ENCODE measurements around the gene TIMP1.

- TF ChIP-seq CTCF (IDR thresholded peaks at IDR 0.05) (no peak), SMC3 (IDR thresholded peaks at IDR 0.05; ENCODE audit: low read depth, low read length) (no peak), NRF1 (IDR thresholded peaks at IDR 0.05; ENCODE audit: low read depth, low read length) (no peak), YY1 (IDR thresholded peaks at IDR 0.05; ENCODE audit: low read depth) (no peak), JUND (IDR thresholded peaks at IDR 0.05) (no peak), GABPA (IDR thresholded peaks at IDR 0.05; ENCODE audit: low read depth) (no peak), REST (IDR thresholded peaks at IDR 0.05; ENCODE audit: low read depth, low read length) (no peak), MXI1 (IDR thresholded peaks at IDR 0.05; ENCODE audit: low read depth, low read length) (no peak), FOXJ3 (CRISPR knock-in tag; IDR thresholded peaks at IDR 0.05) (no peak), NFIC (IDR thresholded peaks at IDR 0.05; ENCODE audit: borderline replicate concordance) (no peak), MAX (IDR thresholded peaks at IDR 0.05; ENCODE audit: low read depth) (no peak), POLR2AphosphoS5 (IDR thresholded peaks at IDR 0.05; ENCODE audit: low read depth, low read length) (no peak), USF2 (IDR thresholded peaks at IDR 0.05; ENCODE audit: borderline replicate concordance, low read depth, low read length) (no peak)
Observed at GRCh38 chrX:47573341-47574075, 8.7 kb upstream of the TIMP1 start.
